MM.1S (cell line): ENCODE data around the gene VAMP7.

Experiments
- EZH2 ChIP-seq: fragments of 300-600 bp; sonication (generic); optimal IDR thresholded peaks from 2 replicates; pipeline ENCODE3; 2017; ENCODE audit warnings: low read depth, mild to moderate bottlenecking, antibody characterized with exemption, low read length, mixed read lengths
- EZH2phosphoT487 ChIP-seq: fragments of 300-600 bp; sonication (generic); IDR thresholded peaks from 2 replicates; pipeline ENCODE4 v1.6.1; 2018; ENCODE audit warnings: antibody characterized with exemption, low read length
- TF ChIP-seq, protein P1 (sequence below): fragments of 300-600 bp; sonication (generic); IDR thresholded peaks from 2 replicates; pipeline ENCODE4 v1.5.1; 2016; ENCODE audit warnings: antibody characterized with exemption, low read length, mixed read lengths

DNA sequence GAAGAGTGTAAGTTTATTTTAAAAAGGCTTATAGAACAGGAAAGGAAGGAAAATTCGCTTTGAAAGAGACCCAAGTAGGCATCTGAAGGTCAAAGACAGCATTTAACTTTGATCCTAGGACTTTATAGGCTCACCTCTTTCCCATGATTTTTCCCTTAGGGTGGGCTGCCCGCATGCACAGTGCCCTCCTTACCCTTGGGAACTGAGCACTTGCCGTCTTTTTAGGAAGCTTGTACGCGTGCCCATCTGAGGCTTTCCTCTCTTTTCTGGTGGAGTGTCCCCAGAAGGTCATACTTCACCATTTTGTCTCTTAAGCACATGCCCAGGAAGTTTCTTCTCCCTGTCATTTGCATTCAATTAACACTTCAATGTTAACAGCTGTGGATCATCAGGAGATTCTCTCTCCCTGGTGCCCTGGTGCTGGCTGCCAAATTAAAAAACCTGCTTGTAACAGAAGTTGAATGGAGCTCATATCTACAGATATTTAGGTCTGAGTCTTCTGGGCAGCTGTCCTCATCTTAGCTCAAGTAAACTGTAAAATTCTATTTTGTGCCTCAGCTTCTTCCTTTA lies 78.0 kb downstream of the VAMP7 start:
- TF ChIP-seq, protein P1, sequence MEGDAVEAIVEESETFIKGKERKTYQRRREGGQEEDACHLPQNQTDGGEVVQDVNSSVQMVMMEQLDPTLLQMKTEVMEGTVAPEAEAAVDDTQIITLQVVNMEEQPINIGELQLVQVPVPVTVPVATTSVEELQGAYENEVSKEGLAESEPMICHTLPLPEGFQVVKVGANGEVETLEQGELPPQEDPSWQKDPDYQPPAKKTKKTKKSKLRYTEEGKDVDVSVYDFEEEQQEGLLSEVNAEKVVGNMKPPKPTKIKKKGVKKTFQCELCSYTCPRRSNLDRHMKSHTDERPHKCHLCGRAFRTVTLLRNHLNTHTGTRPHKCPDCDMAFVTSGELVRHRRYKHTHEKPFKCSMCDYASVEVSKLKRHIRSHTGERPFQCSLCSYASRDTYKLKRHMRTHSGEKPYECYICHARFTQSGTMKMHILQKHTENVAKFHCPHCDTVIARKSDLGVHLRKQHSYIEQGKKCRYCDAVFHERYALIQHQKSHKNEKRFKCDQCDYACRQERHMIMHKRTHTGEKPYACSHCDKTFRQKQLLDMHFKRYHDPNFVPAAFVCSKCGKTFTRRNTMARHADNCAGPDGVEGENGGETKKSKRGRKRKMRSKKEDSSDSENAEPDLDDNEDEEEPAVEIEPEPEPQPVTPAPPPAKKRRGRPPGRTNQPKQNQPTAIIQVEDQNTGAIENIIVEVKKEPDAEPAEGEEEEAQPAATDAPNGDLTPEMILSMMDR, result no peak
- TF ChIP-seq EZH2 (no peak), EZH2phosphoT487 (no peak)
